Activated CD4-positive, alpha-beta memory T cell treated with anti-CD3 and anti-CD28 coated beads, Interleukin-2, amount 10 ng/mL, durations not matched to agents 7 days and 5 days (primary cell): ENCODE data around the gene ARHGAP36. TPM values are rescaled to one million over a fixed set of nuclear protein-coding genes. Genes with fewer than 3 reads are reported as not detected.

Experiments used
- CTCF ChIA-PET: fragments of 350-600 bp; sonication (Branson Sonifier 250); formaldehyde crosslinking; loops from one replicate; lab custom pipeline; 2021; ENCODE audit warnings: antibody characterized with exemption, inconsistent platforms; lab: Charles Lee
- POLR2A ChIA-PET: fragments of 350-600 bp; sonication (Branson Sonifier 250); formaldehyde crosslinking; loops from one replicate; lab custom pipeline; 2021; ENCODE audit warnings: antibody characterized with exemption; lab: Charles Lee
- DNase-seq: peaks from one replicate; pipeline ENCODE4 v3.0.0-alpha.2; 2020
- H3K27ac Mint-ChIP-seq: one replicate; pipeline ENCODE4 v1.8.0; 2021; ENCODE audit warnings: mild to moderate bottlenecking, mixed read lengths
- H3K27me3 Mint-ChIP-seq: one replicate; pipeline ENCODE4 v1.8.0; 2021; ENCODE audit warnings: mixed read lengths
- H3K36me3 Mint-ChIP-seq: one replicate; pipeline ENCODE4 v1.8.0; 2021; ENCODE audit warnings: low read depth, mixed read lengths
- H3K4me1 Mint-ChIP-seq: one replicate; pipeline ENCODE4 v1.8.0; 2021; ENCODE audit warnings: mixed read lengths
- H3K4me3 Mint-ChIP-seq: one replicate; pipeline ENCODE4 v1.8.0; 2021; ENCODE audit warnings: mild to moderate bottlenecking, mixed read lengths
- H3K9me3 Mint-ChIP-seq: one replicate; pipeline ENCODE4 v1.8.0; 2021; ENCODE audit warnings: mixed read lengths
- total RNA-seq, 2 experiments: library from RNA; stranded (reverse); gene quantifications; one replicate each; pipeline ENCODE4 v1.2.3, GENCODE V29; 2021

ARHGAP36 gene
- total RNA-seq, 2 experiments from 2014 or later = not detected

DNA sequence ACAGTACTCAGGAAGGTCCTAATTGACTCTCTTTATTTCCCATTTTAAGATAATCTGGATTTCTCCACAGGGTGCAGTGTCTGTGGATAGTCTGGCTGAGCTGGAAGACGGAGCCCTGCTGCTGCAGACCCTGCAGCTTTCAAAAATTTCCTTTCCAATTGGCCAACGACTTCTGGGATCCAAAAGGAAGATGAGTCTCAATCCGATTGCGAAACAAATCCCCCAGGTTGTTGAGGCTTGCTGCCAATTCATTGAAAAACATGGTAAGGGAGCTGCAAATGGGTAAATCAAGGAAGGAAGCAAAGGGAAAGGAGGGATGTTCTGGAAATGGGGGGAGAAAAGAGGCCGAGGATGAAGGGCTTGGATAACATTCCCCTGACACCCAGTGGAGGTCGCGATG lies 26.0 kb downstream of the ARHGAP36 start:
- no peak overlapping the region for H3K27ac Mint-ChIP-seq
- no peaks in the 10 kb centered on the region for H3K9me3 Mint-ChIP-seq
- H3K4me1 Mint-ChIP-seq = peaks cover 4% of the 10 kb centered on the region
- H3K4me3 Mint-ChIP-seq = no peak overlapping the region
- peaks cover 36% of the 10 kb centered on the region for H3K27me3 Mint-ChIP-seq
- no peak for DNase-seq
- H3K36me3 Mint-ChIP-seq = no peaks in the 10 kb centered on the region
- CTCF ChIA-PET = no interaction called here
- POLR2A ChIA-PET = no interaction called here

DNA sequence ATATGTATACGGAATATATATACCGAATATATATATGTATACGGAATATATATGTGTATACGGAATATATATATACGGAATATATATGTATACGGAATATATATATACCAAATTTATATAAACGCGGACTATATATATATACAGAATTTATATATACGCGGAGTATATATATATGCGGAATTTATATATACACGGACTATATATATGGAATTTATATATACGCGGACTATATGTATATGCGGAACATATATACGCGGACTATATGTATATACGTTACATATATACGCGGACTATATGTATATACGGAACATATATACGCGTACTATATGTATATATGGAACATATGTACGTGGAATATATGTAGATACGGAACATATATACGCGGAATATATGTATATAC lies 78.6 kb downstream of the ARHGAP36 start:
- no peak for DNase-seq
- ChIA-PET CTCF (no interaction called here), POLR2A (no interaction called here)
- no peaks in the 10 kb centered on the region for H3K4me1 Mint-ChIP-seq
- no peaks in the 10 kb centered on the region for H3K36me3 Mint-ChIP-seq
- H3K4me3 Mint-ChIP-seq = no peak overlapping the region
- H3K9me3 Mint-ChIP-seq = no peaks in the 10 kb centered on the region
- no peak overlapping the region for H3K27ac Mint-ChIP-seq
- H3K27me3 Mint-ChIP-seq = no peaks in the 10 kb centered on the region

DNA sequence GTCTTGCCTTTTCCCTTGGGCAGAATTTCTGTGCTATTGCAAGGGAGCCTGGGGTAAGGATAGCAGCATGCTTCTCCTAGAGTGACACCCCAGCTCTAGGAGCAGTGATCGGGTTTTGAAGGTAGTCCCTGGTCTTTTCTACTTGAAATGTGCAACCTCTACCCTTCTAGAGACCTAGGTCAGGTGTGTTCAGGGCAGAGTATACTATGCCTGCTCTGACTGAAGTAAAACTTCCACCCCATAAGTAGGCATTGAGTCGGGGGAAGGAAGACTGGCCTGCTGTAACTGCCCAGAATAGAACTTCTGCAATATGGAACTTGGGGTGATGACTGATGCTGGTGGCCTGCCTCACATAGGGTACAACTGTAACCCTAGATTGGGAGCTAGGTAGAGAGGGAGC lies 80.9 kb downstream of the ARHGAP36 start:
- H3K4me3 Mint-ChIP-seq = no peak overlapping the region
- H3K27me3 Mint-ChIP-seq = no peaks in the 10 kb centered on the region
- H3K4me1 Mint-ChIP-seq = no peaks in the 10 kb centered on the region
- H3K36me3 Mint-ChIP-seq = no peaks in the 10 kb centered on the region
- POLR2A ChIA-PET = no interaction called here
- H3K9me3 Mint-ChIP-seq = no peaks in the 10 kb centered on the region
- CTCF ChIA-PET = no interaction called here
- H3K27ac Mint-ChIP-seq = no peak overlapping the region
- no peak for DNase-seq

Other genes starting within 250 kb of the ARHGAP36 start
- 10 to 100 TPM; 10.3 to 13.4 TPM for gene ENOX2, start 155.1 kb upstream of the ARHGAP36 start, total RNA-seq
- gene IGSF1, start 231.0 kb downstream of the ARHGAP36 start, total RNA-seq = not detected